HG02884 (cell line): ENCODE data around the gene FAR2.
"Not testable (repeated sequence)": the region's sequence is repeated elsewhere in the genome, so short reads cannot be mapped to it uniquely, and the experiment has no call there.

Source experiments
- ATAC-seq: cut with Tn5 transposase; IDR thresholded peaks from one replicate; pipeline ENCODE4 v1.9.1; 2021; ENCODE audit warnings: mild to moderate bottlenecking, moderate library complexity; ENCODE audit not compliant: unreplicated experiment

Gene FAR2

GRCh38 chr12:29316752-29317151 is 167.7 kb downstream of the FAR2 start:
- ATAC-seq: no peak

DNA sequence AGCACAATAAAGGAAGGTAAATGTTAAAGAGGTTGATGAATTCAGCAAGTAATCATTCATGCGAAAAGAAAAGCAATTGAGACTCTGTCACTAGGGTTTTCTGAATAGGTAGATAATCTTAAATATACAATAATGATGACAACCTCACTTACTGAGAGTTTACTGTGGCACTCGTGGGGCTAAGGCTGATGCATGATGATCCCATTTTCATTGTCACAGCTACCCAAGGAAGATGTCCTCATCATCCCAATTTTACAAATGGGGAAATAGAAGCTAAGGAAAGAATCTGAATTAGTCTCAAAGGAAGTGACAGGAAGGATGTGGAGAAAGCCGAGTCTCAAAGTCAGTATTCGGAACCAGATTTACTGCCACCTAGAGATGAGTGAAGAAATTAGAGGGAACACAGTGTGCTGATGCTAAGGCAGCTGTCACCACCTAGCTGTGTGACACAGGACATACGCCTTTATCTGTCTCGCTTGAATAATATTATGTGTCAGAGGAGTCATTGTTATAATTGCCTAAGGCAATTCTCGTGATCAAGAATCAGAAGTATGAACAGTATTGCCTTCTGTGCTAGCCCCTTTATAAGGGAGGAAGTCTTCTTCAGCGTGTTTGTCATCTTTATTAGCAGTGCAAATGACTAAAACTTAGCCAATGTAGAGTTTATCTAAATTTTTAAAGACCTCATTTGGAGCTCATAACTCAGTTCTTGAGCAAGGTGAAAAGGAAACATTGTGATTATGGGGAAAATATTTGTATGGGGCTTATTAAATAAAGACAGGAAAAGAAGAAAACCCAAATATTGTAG is 168.7 kb downstream of the FAR2 start:
- ATAC-seq: peak; percentile 99

- no peak for ATAC-seq
These were observed 171.4 kb downstream of the FAR2 start for GRCh38 chr12:29320295-29321085.

GRCh38 chr12:29322157-29322556 is 173.1 kb downstream of the FAR2 start:
- no peak for ATAC-seq

- ATAC-seq: no peak
These were observed 180.3 kb downstream of the FAR2 start for GRCh38 chr12:29329411-29329810.

GRCh38 chr12:29333178-29333577 is 184.1 kb downstream of the FAR2 start:
- ATAC-seq: no peak

DNA sequence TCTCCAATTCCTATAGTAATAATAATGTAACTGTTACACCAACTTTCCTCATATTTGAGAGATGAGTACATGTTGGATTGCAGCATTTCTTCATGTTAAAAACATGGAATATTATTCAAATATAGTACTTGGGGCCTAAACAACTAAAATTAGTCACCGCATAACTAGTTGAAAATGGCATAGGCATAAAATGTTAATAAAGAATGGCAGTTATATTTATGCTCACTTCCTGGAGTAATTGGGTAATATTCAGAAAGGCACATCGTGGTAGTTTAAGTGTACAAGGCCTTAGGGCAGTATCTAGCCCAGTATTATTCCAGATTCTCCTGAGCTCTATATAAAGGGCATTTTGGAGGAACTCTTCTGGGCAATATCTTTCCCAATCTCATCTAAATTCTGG is 185.9 kb downstream of the FAR2 start:
- no peak for ATAC-seq

GRCh38 chr12:29337325-29337724 is 188.2 kb downstream of the FAR2 start:
- no peak for ATAC-seq

DNA sequence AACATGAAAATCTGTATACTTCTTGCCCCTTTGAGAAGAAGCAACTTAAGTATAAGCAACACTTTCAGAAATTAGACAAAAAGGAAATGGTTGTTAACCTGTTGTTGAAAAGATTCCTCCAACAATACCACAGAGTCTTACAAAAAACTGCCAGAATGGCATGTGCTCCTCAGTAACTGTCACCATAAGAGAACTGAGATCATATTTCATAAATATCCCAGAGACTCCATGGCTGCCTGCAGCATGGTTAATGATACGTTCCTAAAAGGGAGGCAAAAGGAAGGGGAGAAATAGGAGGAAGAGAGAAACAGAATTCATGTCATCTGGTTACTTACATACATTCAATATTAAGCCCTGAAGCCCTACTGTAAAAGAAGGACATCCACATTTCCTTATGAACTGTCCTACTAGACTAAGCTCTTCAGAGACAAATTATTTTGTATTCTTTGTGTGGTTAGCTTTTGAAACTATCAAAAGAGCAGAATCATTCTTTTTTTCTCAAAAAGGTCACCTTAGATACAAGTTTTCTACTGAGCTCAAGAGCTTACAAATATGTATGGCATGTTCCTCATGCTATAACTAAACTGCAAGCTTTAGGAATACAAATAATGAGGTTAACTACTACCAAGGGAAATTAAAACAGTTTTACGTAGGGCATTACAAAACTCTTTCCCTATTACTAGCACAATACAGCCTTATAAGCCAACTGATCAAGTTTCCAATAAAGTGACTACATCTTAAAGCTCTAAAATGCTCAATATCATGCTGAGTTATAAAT is 194.1 kb downstream of the FAR2 start:
- ATAC-seq: no peak

DNA sequence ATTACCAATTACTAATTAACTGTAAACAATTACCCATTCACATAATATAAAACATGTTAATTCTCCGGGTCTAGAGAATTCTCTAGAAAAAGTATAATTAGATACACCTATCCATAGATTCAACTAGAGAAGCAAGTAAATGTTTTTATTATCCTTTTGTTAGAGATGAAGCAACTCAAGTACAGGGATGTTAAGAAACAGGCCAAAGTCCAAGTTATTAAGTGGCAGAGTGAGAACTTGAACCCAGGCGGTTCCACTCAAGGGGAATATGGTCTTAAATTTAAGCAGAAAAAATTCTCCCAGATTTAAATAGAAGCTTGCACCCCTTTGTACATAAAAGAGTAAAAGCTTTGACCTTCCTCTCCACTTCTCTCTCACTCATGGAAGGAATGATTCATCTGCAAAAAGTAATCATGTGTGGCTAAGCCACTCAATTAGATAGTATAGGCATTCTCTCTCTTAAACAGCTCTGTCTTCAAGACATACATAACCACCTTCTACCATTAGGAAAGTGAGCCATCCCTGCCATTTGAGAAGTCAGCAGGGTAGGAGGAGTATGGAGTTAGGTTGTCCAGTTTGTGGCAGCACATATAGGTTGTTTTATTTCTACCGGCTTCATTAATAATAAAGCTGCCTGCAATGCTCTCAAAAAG is 197.8 kb downstream of the FAR2 start:
- no peak for ATAC-seq

DNA sequence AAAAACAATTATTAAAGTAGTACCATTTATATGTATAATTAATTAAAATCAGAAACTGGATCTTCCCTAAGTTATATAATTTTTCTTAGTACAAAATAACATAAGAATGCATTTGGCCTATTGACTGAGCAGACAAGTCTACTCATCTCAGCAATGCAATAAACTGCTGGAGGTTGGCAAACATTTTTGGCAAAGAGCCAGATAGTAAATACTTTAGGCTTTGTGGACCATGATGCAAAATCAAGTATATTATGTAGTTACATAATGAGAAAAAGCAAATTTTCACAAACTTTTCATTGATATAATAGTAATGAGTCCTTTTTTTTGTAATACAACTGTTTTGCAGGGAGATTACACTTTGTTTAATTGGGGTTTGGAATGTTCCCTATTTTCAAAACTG is 201.0 kb downstream of the FAR2 start:
- no peak for ATAC-seq

DNA sequence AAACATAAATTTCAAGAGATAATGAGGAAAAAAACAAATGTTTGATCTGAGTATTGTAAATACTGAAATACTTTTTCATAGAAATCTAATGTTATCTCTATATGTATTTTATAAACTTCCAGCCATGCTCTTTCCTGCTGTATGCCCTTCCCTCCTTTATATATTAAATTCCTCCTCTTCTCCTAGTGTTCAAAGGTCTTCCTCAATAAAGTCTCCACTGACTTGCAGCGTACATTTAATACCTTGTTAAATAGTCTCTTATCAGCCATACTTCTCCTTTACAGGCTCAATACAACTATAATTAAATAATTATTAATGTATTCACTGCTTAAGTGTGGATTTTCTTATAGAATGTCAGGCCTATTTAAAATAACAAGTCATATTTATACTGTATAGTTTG is 205.9 kb downstream of the FAR2 start:
- ATAC-seq: no peak

DNA sequence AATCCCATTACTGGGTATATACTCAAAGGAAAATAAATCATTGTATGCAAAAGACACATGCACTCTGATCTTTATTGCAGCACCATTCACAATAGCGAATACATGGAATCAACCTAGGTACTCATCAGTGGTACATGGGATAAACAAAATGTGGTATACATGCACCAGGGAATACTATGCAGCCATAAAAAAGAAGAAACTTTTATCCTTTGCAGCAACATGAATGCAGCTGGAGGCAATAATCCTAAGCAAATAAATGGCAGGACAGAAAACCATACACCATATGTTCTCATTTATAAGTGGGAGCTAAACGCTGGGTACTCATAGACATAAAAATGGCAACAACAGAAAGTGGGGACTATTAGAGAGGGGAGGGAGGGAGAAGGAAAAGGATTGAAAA is 216.0 kb downstream of the FAR2 start:
- ATAC-seq: no peak

DNA sequence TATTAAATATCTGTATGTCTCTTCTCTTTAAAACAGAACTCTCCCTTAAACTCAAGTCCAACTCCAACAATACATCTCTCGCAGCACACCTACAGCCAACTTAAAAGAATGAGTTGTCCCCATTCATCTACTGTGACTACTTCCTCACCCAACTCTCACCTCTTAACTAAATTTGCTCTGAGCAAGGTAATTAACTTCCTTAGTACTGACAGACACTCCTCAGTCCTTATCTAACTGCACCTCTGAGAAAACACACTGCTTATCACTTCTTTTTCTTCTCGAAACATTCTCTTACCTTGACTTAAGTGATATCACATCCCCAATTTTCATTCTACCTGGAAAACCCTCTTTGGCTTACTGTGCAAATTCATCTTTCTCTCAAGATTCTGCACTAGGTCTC is 224.9 kb downstream of the FAR2 start:
- no peak for ATAC-seq

- ATAC-seq: peak; percentile 57
These were observed 225.8 kb downstream of the FAR2 start for GRCh38 chr12:29374913-29375312.

- ATAC-seq: no peak
These were observed 227.0 kb downstream of the FAR2 start for GRCh38 chr12:29376118-29376517.

- ATAC-seq: peak; percentile 93
These were observed 231.8 kb downstream of the FAR2 start, which contains the start of gene ERGIC2 for GRCh38 chr12:29380536-29381523. Gene ERGIC2 (minus strand): TSS chr12:29381172. CDS start chr12:29371633, 9,539 bp downstream.

GRCh38 chr12:29382251-29382650 is 233.2 kb downstream of the FAR2 start:
- no peak for ATAC-seq

- ATAC-seq: not testable (repeated sequence)
These were observed 236.1 kb downstream of the FAR2 start for GRCh38 chr12:29385194-29385593.
